ENCODE data around the gene RNF220.

The RNF220 gene

DNA sequence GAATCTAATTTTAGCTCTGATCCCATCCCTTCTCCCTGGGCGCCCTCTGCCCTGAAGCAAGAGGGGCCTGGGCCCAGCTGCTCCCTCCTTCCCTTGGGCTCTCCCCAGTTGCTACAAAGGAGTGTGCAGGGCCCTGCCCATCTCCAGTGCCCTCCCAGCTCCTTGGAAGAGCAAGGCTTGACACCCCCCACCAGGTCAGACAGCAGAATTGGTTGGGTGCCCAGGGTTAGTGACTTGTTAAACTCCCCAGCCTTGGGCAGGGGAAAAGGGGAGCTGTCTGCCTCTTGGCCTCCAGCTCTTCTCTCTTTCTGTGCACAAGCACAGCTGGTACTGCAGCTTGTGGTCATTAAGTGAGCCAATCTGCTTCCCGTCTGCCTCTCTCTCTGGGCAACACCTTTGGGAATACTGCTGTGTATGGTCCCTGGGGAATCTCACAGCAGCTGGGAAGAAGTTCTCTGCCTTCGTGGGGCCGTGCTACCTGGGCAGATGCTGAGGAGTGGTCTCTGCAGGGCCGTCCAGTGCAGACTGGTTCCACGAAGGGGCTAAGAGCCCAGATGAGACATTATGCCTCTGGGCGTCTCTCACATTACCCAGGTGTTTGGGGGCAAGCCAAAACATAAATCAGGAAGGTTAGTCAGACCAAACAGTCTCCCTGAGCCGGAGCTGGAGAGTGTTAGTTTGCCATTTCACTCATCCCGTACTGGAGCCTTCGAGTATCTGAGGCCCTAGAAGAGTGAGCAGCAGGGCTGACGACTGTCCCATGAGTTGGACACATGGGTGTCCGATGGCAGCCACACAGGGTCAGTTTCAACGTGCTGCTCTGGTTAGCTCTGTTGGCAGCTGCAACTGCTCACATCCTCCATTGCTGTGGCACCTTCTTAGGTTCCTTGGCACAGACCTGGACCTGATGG lies 231.9 kb downstream of the RNF220 start:
- no peak for DNase-seq (ENCODE audit: low read depth)

DNA sequence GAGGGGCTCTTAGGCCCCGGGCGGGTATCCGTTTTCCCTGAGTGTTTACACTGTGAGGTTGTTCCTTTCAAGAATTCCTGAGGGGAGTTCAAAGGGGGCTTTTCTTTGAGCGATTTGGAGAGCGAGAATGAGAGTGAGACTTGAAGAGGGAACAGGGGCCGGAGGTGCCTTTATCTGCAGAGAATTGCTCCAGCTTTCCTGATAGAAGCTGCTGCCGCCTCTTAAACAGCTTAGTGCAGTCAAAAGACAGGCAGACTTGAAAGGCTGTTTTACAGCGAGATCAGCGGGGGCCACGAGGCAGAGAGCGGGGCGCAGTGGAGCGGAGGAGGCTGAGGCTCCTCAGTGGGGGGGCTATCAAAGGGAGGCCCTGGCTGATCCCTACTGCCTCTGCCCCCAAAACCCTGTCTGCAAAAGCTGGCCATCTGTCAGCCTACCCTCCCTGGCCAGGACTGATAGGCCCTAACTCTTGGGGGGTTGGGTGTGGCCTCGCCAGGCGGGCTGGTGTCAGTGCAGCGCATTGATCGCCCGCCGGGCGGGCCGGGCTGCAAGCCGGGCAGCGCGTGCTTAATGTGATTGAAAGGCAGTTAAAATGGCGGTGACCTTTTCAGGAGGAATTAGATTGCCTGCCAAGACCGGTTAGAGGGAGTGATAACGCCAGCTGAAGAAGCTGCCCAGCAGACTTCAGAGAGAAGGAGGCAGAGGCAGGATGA lies 232.8 kb downstream of the RNF220 start:
- no peak for DNase-seq (ENCODE audit: low read depth)

DNA sequence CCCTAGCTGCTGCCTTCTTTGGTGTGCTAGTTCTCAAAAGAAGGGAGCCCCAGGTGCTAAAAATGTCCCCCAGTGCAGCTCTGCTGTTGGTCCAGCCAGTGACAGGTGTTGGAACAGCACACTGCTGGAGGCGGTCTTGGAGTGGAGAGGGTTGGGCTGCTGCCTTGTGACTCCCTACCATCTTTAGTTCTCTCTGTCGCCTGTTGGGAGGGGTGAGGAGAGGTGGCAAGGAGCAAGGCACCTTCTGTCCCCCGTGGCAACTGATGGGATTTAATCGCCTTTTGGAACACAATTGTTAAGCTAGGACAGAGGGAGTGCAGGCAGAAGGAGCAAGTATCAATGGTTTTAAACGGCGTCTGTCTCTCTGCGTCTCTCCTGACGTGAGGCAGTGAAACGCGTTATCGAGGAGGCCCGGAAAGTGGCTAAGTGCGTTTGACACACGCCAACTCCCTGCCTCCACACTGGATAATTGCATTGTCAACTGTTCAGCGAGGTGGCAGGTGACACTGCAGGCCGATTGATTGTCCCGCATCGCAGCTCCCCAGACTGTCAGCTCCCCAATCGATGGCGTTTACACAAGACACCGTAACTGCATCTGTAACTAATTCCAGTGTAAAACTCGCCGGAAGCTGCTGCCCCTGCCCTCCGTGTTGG lies 235.3 kb downstream of the RNF220 start:
- DNase-seq (ENCODE audit: low read depth), result no peak

DNA sequence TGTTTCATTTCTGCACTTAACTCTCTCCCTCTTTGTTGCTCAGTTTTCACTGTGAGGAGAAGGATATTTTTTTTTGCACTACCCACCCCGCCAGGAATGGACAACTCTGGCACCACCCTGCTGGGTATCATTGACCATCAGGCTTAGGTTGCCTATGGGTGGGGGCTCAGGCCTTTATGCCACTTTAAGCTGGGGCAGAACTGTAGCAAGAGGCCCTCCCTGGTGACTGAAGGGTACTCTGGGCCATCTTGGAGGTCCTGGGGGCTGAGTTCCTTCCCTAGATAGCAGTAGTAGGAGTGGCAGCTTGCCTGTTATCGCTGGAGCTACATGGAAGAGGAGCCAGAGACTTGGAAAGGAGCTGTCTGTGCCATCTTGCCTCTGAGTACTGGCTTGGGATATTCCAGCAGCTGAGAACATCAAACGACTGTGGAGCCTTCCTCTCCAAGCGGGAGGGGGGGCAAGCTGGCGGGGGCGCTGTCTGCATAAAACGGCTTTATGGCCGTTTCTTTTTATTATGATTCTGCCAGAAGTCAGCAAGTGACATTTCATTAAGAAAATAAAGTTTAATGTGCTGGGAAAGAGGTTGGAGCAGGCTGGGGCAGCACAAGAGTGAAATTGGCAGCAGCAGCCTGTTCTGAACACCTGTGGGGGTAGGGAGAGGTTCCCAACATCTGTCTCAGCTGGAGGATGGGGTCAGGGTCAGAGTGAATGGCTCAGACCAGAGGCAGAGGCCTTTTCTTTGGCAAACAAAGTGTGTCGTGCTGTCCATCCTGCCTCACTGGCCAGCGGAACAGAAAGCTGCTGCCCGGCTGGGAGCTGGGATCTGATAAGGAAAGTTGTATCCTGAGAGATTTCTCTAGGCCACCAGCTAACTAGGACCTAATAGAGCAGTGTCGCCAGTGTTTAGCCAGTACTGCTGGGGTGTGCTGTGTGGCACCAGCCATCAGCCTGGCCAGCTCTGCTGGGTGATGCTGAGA lies 236.4 kb downstream of the RNF220 start:
- DNase-seq (ENCODE audit: low read depth), result no peak

DNA sequence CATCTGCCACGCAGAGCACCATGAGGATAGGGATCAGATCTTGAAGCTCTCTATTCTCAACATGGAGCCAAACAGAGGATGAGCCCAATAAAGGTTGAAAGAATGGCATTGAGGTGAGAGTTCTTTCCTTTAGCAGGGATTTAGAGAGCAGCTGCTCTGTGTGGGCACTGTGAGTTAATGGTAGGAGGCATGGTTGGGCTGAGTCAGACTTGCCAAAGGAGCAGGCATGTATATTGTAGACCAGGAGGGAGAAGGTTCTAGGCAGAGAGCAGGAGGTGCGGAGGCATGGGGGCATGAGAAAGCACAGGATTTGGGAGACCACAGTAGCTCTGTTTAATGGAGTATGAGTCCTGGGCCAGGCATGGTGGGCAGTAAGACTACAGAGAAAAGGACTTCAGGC lies 237.2 kb downstream of the RNF220 start:
- no peak for DNase-seq (ENCODE audit: low read depth)

DNA sequence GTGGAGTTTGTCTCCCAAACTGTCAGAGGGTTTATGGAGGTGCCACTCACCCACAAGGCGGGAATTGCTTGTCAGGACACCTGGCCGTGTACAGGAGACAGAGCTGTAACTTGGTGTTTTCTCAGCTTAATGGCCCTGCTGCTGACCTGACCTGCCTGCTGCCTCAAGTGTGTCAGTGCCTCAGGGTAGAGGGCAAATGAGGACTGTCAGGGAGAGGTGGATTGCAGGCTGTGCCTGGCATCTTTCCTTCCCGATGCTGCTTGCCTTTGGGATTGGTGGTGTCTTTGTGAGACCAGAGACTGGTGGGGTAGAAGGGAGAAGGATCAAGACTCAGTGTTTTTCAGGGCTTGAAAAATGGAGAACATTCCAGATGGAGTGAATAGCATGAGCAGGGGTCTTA lies 237.9 kb downstream of the RNF220 start:
- DNase-seq (ENCODE audit: low read depth), result no peak

DNA sequence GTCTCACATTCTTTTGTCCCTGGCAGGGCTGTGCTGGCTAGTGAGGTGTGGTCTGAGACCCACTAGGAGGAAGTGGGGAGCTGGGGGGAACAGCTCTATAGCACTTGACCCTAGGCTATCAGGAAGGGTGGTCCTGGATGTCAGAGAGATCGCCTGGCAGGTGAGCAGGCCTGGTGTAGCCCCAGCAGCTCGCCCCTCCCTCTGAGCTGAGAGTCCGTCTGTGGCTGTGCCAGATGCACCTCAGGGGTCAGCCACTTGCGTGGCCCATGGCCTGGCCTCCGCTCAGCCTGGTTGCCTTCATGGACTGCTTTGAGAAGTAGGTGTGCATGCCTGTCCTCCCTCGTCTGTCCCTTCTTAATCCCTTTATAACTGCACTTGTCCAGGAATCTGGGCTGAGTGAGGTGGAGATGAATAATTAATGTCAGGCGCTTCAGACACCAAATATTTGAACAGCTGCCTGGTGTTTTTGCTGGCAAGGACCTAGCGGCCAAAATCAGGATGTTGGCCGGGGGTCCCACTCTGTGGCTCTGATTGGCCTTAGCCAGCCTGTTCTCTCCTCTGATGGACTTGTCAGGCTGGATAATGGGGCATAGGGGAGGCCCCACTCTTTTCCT lies 238.8 kb downstream of the RNF220 start:
- no peak for DNase-seq (ENCODE audit: low read depth)

- DNase-seq (ENCODE audit: low read depth), result no peak
Observed at GRCh38 chr1:44644806-44645205, 239.8 kb downstream of the RNF220 start.

GRCh38 chr1:44645476-44646244 lies 240.6 kb downstream of the RNF220 start:
- DNase-seq (ENCODE audit: low read depth), result no peak

GRCh38 chr1:44646261-44647110 lies 241.4 kb downstream of the RNF220 start:
- no peak for DNase-seq (ENCODE audit: low read depth)

DNA sequence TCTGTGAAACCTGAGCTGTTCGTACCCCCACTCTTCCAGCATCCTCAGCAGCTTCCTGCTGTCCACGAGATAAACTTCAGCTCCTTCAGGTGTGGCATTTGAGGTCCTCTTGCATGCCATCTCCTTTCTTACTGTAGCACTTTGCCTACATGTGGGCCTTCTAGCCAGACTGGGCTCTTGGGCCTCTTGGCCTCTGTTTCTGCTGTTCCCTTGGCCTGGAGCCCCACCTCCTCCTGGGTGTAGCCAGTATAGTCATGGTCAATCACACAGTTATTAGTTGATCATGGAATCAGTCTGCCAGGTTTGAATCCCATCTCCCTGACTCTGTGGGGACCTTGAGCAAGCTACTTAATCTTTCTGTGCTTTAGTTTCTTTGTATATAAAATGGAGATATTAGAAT lies 242.8 kb downstream of the RNF220 start:
- DNase-seq (ENCODE audit: low read depth), result no peak

- DNase-seq (ENCODE audit: low read depth), result no peak
Observed at GRCh38 chr1:44648529-44649250, 243.6 kb downstream of the RNF220 start.

- no peak for DNase-seq (ENCODE audit: low read depth)
Observed at GRCh38 chr1:44649788-44650158, 244.7 kb downstream of the RNF220 start.

DNA sequence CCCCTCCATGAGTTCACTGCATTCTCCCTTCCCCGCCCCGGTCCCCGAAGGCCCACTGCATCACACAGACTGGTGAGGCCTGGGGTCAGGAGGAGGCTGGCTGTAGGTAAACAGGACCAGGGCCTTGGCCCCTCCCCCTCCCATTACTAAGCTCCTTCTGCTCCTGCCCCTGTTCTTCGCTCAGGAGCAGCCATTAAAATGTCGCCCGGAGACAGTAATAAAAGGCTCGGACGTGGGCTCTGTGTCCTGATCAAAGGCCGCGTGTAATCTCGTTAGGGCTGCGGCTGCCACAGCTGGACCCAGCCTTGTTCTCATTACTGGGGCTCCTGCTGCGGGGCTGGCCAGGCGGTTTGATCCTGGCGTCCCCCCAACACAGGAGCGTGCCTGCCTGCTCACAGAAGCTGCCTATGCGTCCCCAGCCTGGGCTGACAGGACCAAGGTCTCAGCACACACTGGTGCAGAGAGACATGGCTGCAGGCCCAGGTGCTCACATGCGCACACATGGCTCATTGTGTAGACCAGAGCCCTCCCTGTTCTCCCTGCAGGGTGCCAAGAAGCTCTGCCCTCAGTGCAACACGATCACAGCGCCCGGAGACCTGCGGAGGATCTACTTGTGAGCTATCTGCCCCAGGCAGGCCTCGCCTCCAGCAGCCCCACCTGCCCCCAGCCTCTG lies 245.2 kb downstream of the RNF220 start:
- DNase-seq (ENCODE audit: low read depth), result no peak

DNA sequence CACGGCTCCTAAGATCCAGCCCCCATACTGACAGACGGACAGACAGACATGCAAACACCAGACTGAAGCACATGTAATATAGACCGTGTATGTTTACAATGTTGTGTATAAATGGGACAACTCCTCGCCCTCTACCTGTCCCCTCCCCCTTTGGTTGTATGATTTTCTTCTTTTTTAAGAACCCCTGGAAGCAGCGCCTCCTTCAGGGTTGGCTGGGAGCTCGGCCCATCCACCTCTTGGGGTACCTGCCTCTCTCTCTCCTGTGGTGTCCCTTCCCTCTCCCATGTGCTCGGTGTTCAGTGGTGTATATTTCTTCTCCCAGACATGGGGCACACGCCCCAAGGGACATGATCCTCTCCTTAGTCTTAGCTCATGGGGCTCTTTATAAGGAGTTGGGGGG lies 246.0 kb downstream of the RNF220 start:
- no peak for DNase-seq (ENCODE audit: low read depth)

DNA sequence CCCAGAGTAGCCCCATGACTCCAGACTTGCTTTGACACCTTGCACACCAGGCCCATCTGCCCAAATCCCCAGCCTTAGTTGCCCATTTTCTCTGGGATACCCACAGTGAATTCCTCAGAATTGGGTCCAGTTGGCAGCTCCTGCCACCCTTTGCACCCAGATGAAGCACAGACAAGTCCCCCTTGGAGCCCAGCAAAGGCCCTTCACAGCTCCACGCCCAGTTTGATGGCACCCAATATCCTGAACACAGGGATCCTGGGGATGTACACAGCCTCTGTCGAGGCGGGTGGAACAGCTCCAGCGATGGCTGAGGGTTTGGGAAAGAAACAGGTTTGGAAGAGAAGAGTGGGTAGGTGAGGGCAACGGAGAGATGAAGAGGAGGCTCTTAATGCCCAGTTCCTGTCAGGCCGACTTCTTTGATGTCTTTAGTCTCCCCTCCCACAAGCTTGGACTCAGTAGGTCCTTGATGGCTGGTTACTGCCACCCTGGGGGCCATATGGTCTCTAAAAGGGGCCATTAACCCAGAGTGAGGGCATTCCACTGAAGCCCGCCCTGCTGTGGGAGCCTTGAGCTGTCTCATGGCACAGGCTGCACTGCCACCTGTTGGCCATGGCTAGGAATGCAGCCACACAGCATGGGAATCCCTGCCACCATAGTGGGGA lies 247.5 kb downstream of the RNF220 start:
- DNase-seq (ENCODE audit: low read depth), result peak; percentile 64

DNA sequence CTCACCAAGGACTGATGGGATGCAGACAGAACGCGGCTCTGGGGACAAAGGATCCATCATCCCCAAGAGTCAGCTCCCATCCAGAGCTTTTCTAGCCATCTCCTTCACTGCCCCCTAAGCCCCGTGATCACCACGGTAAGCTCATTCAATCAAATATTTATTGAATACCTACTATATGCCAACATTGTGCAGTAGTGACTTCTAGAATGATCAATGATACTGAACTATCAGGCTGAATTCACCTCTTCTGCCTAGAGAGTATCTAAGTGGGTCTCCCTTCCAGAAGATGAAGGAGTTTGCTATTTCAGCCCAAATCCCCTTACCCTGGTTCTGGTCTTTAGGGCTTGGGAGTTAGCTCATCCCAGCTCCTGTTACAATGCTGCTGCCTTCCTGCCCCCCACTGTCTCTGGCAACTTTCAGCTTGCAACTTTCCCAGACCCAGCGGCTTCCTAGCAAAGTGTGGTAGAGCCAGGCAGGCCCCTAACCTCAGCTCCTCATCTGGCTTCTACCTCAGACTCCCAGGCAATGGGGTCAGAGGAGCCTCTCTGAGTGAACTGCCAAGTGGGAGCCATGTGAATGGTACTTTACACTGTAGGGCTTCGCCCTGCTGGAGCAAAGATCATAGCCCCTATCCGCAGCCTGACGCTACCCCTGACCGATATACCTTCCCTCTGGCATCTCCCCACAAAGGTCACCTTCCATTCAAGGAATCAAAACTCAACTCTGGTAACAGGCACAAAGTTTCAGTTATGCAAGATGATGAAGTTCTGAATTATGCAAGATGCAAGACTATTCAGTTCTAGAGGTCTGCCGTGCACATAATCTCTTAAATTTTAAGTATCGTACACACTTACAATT lies 248.3 kb downstream of the RNF220 start:
- no peak for DNase-seq (ENCODE audit: low read depth)

Data from stimulated activated CD4-positive, alpha-beta T cell treated with anti-CD3 and anti-CD28 coated beads, Interleukin-2, amount 100 ng/mL, for 4 hours (primary cell).